ENCODE results near the gene PCK1. TPM values are rescaled to one million over a fixed set of nuclear protein-coding genes. Genes with fewer than 3 reads are reported as not detected.

The PCK1 gene
- total and polyA plus RNA-seq, 2 experiments from 2014 or later, result not detected

DNA sequence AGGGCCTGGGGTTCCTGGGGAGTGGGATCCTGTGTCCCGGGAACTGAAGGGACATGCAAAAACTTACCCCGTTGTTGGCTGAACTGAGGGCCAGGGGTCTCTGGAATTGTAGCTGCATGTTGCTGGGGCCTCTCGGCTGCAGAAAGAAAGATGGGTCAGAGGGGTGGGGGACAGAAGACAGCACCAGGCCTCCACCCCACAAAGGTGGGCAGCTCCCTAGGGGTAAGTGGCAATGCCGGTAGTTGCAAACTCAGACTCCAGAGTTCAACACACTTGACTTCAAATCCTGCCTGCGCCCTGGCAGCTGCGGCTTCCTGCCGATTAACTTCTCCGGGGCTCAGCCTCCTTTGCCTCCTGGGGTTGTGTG, 54.5 kb downstream of the PCK1 start (continued):
- TF ChIP-seq CTCF (conservative IDR thresholded peaks at IDR 0.05; ENCODE audit: low read depth in 2 of 2) (no peak), ZNF114 (CRISPR knock-in tag; IDR thresholded peaks at IDR 0.05) (no peak), ZNF331 (CRISPR knock-in tag; IDR thresholded peaks at IDR 0.05; ENCODE audit: low read depth) (no peak), JUNB (IDR thresholded peaks at IDR 0.05; ENCODE audit: unreplicated experiment) (no peak), EZH2phosphoT487 (IDR thresholded peaks at IDR 0.05; ENCODE audit: unreplicated experiment) (no peak)
- TF ChIP-seq, protein P1, sequence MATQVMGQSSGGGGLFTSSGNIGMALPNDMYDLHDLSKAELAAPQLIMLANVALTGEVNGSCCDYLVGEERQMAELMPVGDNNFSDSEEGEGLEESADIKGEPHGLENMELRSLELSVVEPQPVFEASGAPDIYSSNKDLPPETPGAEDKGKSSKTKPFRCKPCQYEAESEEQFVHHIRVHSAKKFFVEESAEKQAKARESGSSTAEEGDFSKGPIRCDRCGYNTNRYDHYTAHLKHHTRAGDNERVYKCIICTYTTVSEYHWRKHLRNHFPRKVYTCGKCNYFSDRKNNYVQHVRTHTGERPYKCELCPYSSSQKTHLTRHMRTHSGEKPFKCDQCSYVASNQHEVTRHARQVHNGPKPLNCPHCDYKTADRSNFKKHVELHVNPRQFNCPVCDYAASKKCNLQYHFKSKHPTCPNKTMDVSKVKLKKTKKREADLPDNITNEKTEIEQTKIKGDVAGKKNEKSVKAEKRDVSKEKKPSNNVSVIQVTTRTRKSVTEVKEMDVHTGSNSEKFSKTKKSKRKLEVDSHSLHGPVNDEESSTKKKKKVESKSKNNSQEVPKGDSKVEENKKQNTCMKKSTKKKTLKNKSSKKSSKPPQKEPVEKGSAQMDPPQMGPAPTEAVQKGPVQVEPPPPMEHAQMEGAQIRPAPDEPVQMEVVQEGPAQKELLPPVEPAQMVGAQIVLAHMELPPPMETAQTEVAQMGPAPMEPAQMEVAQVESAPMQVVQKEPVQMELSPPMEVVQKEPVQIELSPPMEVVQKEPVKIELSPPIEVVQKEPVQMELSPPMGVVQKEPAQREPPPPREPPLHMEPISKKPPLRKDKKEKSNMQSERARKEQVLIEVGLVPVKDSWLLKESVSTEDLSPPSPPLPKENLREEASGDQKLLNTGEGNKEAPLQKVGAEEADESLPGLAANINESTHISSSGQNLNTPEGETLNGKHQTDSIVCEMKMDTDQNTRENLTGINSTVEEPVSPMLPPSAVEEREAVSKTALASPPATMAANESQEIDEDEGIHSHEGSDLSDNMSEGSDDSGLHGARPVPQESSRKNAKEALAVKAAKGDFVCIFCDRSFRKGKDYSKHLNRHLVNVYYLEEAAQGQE (IDR thresholded peaks at IDR 0.05; ENCODE audit: unreplicated experiment), result no peak

GRCh38 chr20:57616143-57616951, 55.4 kb downstream of the PCK1 start:
- DNase-seq (ENCODE audit: low spot score), result no peak
- no peak for TF ChIP-seq EZH2 (IDR thresholded peaks at IDR 0.05; ENCODE audit: low read depth, unreplicated experiment)
- TF ChIP-seq ZNF331 (CRISPR knock-in tag; IDR thresholded peaks at IDR 0.05; ENCODE audit: low read depth), result no peak
- no peak for TF ChIP-seq EZH2phosphoT487 (IDR thresholded peaks at IDR 0.05; ENCODE audit: unreplicated experiment)
- Histone ChIP-seq H3K9me2 (ENCODE audit: insufficient read depth) (0 out of 2 replicates have a peak, but pooled peaks cover 2% of the 10 kb centered on the region), H2AFZ (no peak overlapping the region), H3K27ac (ENCODE audit: low read depth) (no peak overlapping the region), H3K36me3 (ENCODE audit: insufficient read depth) (no peaks in the 10 kb centered on the region), H4K20me1 (replicated peaks; ENCODE audit: insufficient read depth) (no peaks in the 10 kb centered on the region), H3K79me2 (replicated peaks; ENCODE audit: insufficient read depth) (no peaks in the 10 kb centered on the region), H3K4me3 (no peak overlapping the region), H3F3A (replicated peaks; ENCODE audit: low read depth) (no peaks in the 10 kb centered on the region), H3K4me1 (ENCODE audit: insufficient read depth) (no peaks in the 10 kb centered on the region), H3K27me3 (ENCODE audit: insufficient read depth) (no peaks in the 10 kb centered on the region), H3K4me2 (no peak overlapping the region)
- no peaks in the 10 kb centered on the region; the same call in 2 of the 3 replicates for H3K9me3 Mint-ChIP-seq
- no peak overlapping the region for H3K4me3 Mint-ChIP-seq
- no peaks in the 10 kb centered on the region for H3K36me3 Mint-ChIP-seq (ENCODE audit: low read depth)
- H3K27me3 Mint-ChIP-seq (ENCODE audit: insufficient read depth, low read depth, poor library complexity), result peaks cover 6% of the 10 kb centered on the region
- ATAC-seq, result no peak
- H3K4me1 Mint-ChIP-seq, result no peaks in the 10 kb centered on the region; the same call in 2 of the 3 replicates
- no peak overlapping the region for H3K27ac Mint-ChIP-seq
